Measurements from ENCODE around the gene MVB12B.
A peak's percentile ranks its signal among the peaks of the same experiment; 100 is the strongest.

MVB12B gene

DNA sequence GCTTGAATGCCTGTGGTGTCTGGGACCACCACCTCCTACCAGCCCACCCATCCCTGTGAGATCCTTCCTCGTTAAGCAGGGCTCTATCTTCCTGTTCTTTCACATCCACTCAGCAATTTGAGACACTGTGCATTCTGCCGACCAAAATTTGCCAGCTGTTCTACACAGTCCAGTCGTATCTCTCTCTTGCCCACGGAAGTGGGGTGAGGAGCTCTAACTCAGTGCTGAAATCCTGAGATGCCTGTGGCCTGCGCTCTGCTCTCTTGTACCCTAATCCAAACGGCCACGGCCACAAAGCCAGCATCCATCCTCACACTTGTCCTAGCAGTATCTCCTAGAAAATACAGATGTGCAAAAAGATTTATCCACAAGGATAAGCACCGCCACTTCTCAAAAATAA, 97.9 kb downstream of the MVB12B start:
- Mint-ChIP-seq H3K27me3 (no peaks in the 10 kb centered on the region), H3K27ac (no peak overlapping the region), H3K9me3 (no peaks in the 10 kb centered on the region), H3K36me3 (no peaks in the 10 kb centered on the region), H3K4me3 (no peak overlapping the region), H3K4me1 (peaks cover 28% of the 10 kb centered on the region)

DNA sequence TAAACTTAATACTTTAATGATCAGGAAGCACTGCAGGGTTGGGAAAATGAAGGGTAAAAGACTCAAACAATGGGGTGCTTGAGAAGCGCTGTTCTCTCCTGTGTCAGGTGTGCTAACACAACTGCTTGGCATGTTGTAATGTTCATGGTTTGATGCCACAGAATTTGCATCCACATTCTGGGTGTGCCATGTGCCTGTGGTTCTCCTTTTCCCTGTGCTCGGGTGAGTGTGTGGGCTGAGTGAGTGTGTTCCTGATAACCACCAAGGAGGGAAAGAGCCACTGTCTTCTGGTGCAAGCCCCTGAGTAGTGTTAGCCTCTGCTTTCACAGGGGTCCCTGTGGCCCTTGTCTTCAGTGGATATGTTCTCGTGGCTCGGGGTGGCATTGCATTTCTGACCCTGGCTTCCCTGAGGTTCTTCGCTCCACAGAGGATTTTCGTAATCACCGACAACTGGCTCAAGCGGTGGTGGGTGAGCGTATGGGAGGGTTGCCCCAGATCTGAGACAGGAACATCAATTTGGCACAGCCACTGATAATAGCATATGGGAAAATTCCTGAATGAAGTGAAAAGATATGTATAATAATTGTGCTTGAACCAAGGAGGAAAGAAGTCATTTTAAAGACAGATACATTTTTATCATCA, 102.0 kb downstream of the MVB12B start:
- Mint-ChIP-seq H3K9me3 (no peaks in the 10 kb centered on the region), H3K27ac (peak overlapping the region; percentile 11), H3K4me1 (peaks cover 12% of the 10 kb centered on the region), H3K27me3 (no peaks in the 10 kb centered on the region), H3K36me3 (no peaks in the 10 kb centered on the region), H3K4me3 (no peak overlapping the region)

- H3K9me3 Mint-ChIP-seq, result no peaks in the 10 kb centered on the region
- peaks cover 6% of the 10 kb centered on the region for H3K4me1 Mint-ChIP-seq
- no peak overlapping the region for H3K27ac Mint-ChIP-seq
- no peaks in the 10 kb centered on the region for H3K27me3 Mint-ChIP-seq
- no peaks in the 10 kb centered on the region for H3K36me3 Mint-ChIP-seq
- H3K4me3 Mint-ChIP-seq, result no peak overlapping the region
Measured at GRCh38 chr9:126429190-126429589, 102.6 kb downstream of the MVB12B start.

DNA sequence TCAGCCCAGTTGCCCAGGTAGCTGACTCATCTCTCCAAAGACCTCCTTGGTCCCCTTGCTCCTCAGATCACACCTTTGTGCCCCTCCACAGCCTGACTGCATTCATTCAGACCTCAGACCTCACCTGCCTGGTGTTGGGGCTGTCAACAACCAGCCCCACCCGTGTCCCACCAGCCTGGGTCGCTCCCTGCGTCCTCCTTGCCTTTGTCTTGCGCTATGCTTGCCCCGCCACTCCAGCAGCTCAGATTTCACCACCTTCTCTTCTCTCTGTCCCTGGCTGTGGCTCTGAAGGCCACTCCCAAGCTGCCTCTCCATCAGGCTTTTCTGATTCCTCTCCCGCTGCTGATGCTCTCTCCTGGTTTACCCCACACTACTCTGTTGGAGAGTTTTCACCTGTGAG, 103.5 kb downstream of the MVB12B start:
- Mint-ChIP-seq H3K27me3 (no peaks in the 10 kb centered on the region), H3K27ac (no peak overlapping the region), H3K36me3 (no peaks in the 10 kb centered on the region), H3K4me3 (no peak overlapping the region), H3K9me3 (no peaks in the 10 kb centered on the region), H3K4me1 (no peaks in the 10 kb centered on the region)

DNA sequence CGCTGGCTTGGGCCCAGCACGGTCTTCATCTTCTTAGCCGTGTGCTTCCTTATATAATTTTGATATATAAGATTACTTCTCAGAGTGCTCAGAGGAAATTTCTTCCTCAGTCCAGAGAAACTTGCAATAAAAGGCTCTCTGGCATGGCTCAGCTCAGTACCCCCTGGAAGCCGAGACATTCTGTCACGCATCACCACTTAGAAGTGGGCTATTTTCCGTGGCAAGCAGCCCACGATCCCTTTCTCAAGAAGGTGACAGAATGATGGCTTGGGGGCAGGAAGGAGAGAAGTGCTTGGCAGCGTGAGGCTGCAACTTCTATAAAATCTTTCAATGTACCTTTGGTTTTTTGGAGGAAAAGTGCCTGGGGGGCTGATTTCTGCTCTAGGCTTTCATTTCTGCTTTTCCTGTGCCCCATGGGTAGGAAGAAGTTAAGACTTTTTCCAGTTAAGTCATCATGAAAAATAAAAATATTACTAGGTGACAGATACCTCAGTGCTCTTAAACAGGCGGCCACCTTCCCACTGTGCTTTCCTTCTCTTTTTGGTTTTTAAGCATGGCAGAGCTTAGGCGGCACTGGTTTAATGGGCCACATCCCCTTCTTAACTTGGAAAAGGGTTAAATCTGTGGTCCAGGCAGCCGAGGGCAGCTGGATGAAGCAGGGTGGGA, 104.6 kb downstream of the MVB12B start:
- H3K4me3 Mint-ChIP-seq, result no peak overlapping the region
- no peaks in the 10 kb centered on the region for H3K9me3 Mint-ChIP-seq
- no peaks in the 10 kb centered on the region for H3K4me1 Mint-ChIP-seq
- H3K27me3 Mint-ChIP-seq, result no peaks in the 10 kb centered on the region
- H3K27ac Mint-ChIP-seq, result no peak overlapping the region
- no peaks in the 10 kb centered on the region for H3K36me3 Mint-ChIP-seq

- Mint-ChIP-seq H3K36me3 (no peaks in the 10 kb centered on the region), H3K9me3 (no peaks in the 10 kb centered on the region), H3K27ac (no peak overlapping the region), H3K27me3 (no peaks in the 10 kb centered on the region), H3K4me1 (no peaks in the 10 kb centered on the region), H3K4me3 (no peak overlapping the region)
Measured at GRCh38 chr9:126432659-126433058, 106.0 kb downstream of the MVB12B start.

DNA sequence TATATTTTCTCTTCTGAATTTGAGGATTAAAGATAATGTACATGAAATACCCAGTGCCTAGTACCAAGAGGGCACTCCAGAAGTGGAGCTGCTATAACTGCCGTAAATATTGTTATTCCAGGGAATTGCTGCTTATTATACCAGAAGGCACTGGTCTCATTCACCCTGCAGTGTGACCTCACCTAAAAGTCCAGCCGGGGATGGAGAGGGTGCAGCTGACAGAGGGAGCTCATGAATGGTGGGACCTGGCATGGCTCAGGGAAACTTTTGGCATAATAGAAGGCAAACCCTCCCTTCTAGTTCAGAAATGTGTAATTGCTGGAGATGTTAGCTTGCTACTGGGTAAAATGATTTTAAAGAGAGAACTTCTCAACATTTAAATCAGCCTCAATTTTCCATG, 108.5 kb downstream of the MVB12B start:
- no peaks in the 10 kb centered on the region for H3K9me3 Mint-ChIP-seq
- no peak overlapping the region for H3K27ac Mint-ChIP-seq
- H3K27me3 Mint-ChIP-seq, result no peaks in the 10 kb centered on the region
- no peaks in the 10 kb centered on the region for H3K4me1 Mint-ChIP-seq
- no peak overlapping the region for H3K4me3 Mint-ChIP-seq
- H3K36me3 Mint-ChIP-seq, result no peaks in the 10 kb centered on the region

DNA sequence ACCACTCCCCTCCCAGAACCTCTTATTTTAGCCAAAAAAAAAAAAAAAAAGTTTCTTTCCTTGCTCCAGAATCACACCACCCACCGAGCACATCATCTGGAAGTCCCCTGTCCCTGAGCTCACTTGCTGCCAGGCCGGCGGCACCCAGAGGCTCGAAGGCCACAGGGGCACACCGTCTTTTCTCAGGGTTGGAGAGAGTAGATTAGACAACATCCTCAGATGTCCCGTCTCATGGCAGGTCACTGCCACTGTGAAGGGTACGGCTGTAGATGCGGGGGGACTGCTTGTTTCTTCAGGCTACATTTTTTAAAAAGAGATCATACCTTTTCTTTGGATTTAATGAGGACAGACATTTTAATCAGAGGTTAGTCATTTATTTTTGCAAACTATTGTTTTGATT, 109.0 kb downstream of the MVB12B start:
- Mint-ChIP-seq H3K4me1 (no peaks in the 10 kb centered on the region), H3K4me3 (no peak overlapping the region), H3K9me3 (no peaks in the 10 kb centered on the region), H3K36me3 (no peaks in the 10 kb centered on the region), H3K27ac (no peak overlapping the region), H3K27me3 (no peaks in the 10 kb centered on the region)

DNA sequence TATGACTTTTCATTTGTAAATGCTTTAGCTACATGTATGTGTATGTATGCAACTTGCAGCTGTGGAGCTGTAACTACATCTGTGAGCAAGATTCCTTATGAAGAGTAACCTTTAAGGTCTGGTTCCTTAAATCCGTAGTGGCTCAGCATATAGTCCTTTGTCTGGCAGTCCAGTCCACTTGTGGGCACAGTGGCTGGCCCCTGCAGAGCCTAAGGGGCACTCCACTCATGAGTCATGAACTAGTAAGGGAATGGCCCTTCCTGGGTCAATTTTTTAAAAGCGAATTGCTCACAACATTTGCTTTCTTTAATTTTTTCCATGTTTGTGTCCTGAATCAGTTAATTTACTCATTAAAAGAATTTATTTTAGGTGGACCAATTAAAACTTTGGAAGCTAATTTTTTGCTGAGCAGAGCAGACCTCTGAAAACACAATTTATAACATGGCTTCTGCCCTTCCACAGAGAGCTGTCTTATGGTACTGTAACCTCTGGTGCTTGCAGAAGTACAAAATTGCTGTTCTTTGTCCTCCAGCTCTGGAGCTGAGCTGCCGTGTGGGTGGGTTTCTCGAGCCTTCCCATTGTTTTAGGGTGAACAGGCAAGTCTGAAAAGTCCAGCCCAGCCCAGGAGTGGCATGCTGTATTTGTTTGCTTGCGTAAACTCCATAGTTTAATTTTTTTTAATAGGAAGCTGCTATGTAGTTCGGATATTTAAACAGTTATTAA, 110.1 kb downstream of the MVB12B start:
- Mint-ChIP-seq H3K4me3 (no peak overlapping the region), H3K4me1 (no peaks in the 10 kb centered on the region), H3K36me3 (no peaks in the 10 kb centered on the region), H3K27ac (no peak overlapping the region), H3K9me3 (no peaks in the 10 kb centered on the region), H3K27me3 (no peaks in the 10 kb centered on the region)

- H3K36me3 Mint-ChIP-seq, result no peaks in the 10 kb centered on the region
- no peak overlapping the region for H3K27ac Mint-ChIP-seq
- no peaks in the 10 kb centered on the region for H3K27me3 Mint-ChIP-seq
- no peak overlapping the region for H3K4me3 Mint-ChIP-seq
- no peaks in the 10 kb centered on the region for H3K9me3 Mint-ChIP-seq
- H3K4me1 Mint-ChIP-seq, result no peaks in the 10 kb centered on the region
Measured at GRCh38 chr9:126437268-126437666, 110.6 kb downstream of the MVB12B start.

GRCh38 chr9:126437701-126438100, 111.1 kb downstream of the MVB12B start:
- Mint-ChIP-seq H3K9me3 (no peaks in the 10 kb centered on the region), H3K27ac (no peak overlapping the region), H3K4me3 (no peak overlapping the region), H3K4me1 (no peaks in the 10 kb centered on the region), H3K27me3 (no peaks in the 10 kb centered on the region), H3K36me3 (no peaks in the 10 kb centered on the region)

DNA sequence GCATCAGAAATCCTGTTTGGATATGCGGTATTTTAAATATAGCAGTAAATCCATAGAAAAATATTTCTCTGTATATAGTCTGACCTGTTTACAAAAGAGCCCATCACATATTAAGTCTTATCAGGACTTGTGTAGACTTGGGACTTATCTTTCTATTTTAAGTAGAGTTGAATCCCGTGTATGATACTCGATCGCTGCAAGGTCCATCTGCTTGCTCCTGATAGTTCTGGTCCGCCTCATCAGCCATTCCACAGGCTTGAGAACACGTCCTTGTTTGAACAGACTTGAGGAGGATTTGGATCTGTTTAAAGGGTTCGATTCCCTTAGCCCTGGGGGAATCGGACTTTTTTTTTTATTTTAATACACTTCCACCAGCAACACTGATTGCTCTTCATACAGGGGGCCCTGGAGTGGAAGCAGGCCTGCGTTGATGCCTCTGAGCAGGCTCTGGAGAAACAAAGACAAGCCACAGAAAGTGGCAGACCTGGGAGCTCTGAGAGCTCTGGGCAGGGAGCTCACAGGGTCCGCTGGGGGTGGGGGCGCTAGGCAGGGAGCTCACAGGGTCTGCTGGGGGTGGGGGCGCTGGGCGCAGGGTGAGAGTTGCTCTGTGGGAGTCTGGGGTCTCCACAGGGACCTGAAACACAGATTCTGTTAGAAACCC, 112.2 kb downstream of the MVB12B start:
- Mint-ChIP-seq H3K36me3 (no peaks in the 10 kb centered on the region), H3K27me3 (no peaks in the 10 kb centered on the region), H3K4me3 (no peak overlapping the region), H3K9me3 (no peaks in the 10 kb centered on the region), H3K4me1 (peaks cover 3% of the 10 kb centered on the region), H3K27ac (no peak overlapping the region)

- Mint-ChIP-seq H3K9me3 (no peaks in the 10 kb centered on the region), H3K4me3 (no peak overlapping the region), H3K4me1 (peaks cover 7% of the 10 kb centered on the region), H3K27me3 (no peaks in the 10 kb centered on the region), H3K27ac (no peak overlapping the region), H3K36me3 (no peaks in the 10 kb centered on the region)
Measured at GRCh38 chr9:126439402-126439765, 112.8 kb downstream of the MVB12B start.

- no peaks in the 10 kb centered on the region for H3K9me3 Mint-ChIP-seq
- H3K27ac Mint-ChIP-seq, result no peak overlapping the region
- no peak overlapping the region for H3K4me3 Mint-ChIP-seq
- peaks cover 10% of the 10 kb centered on the region for H3K4me1 Mint-ChIP-seq
- H3K36me3 Mint-ChIP-seq, result no peaks in the 10 kb centered on the region
- H3K27me3 Mint-ChIP-seq, result no peaks in the 10 kb centered on the region
Measured at GRCh38 chr9:126439883-126440653, 113.4 kb downstream of the MVB12B start.

DNA sequence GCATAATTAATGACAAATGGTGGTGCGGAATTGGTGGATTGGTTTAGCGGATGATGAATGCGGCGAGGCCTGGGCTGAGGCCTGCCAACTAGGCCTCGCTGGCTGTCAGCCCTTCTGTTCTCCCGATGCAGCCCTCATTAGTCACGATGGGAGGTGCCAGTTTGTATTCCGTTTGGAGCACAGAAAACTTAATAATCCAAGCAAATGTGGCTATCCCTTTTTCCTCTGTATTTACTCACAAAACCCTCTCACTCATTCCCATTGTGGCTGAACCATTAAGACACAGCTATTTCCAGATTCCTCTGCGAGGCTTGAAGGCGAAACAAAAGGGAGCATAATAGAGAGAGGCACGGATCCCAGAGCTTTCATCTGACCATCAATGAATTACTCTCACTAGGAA, 114.3 kb downstream of the MVB12B start:
- no peak overlapping the region for H3K4me3 Mint-ChIP-seq
- no peak overlapping the region for H3K27ac Mint-ChIP-seq
- H3K36me3 Mint-ChIP-seq, result no peaks in the 10 kb centered on the region
- H3K9me3 Mint-ChIP-seq, result no peaks in the 10 kb centered on the region
- H3K27me3 Mint-ChIP-seq, result no peaks in the 10 kb centered on the region
- H3K4me1 Mint-ChIP-seq, result peaks cover 10% of the 10 kb centered on the region
